GM12864 (cell line): ENCODE results near the gene C2orf81.

ENCODE experiments used
- DNase-seq: peaks from one replicate; pipeline ENCODE4 v3.0.0-alpha.2; 2011; ENCODE audit warnings: low read depth
- H3K4me3 ChIP-seq: 2 replicates; pipeline ENCODE4 v1.5.1; 2011; ENCODE audit warnings: mild to moderate bottlenecking, low read depth, low read length, control low read depth
- TF ChIP-seq, protein P1 (sequence below): IDR thresholded peaks from 2 replicates; pipeline ENCODE4 v1.5.1; 2011; ENCODE audit warnings: low read depth, mild to moderate bottlenecking, moderate library complexity, low read length, control low read depth, inconsistent platforms; ENCODE audit errors: missing control alignments

Gene C2orf81

DNA sequence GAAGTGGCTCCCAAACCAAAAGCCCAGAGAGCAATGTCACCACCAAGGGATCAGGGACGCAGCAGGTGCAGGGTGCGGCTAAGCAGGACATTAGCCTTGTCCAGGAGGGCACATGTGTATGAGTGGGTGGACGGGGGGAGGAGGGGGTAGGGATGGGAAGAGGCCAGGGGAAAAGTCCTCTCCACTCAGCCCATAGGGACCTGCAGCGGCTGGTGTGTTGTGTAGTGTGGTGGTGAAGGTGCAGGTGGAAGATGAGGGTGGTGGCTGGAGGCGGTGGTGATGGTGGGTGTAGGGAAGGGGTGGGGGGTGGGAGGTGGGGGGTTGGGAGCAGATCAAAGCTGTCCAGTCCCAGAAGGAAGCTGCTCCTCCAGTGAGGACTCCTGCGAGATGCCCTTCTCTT lies 3.7 kb downstream of the C2orf81 start:
- no peak overlapping the region for H3K4me3 ChIP-seq
- TF ChIP-seq, protein P1, sequence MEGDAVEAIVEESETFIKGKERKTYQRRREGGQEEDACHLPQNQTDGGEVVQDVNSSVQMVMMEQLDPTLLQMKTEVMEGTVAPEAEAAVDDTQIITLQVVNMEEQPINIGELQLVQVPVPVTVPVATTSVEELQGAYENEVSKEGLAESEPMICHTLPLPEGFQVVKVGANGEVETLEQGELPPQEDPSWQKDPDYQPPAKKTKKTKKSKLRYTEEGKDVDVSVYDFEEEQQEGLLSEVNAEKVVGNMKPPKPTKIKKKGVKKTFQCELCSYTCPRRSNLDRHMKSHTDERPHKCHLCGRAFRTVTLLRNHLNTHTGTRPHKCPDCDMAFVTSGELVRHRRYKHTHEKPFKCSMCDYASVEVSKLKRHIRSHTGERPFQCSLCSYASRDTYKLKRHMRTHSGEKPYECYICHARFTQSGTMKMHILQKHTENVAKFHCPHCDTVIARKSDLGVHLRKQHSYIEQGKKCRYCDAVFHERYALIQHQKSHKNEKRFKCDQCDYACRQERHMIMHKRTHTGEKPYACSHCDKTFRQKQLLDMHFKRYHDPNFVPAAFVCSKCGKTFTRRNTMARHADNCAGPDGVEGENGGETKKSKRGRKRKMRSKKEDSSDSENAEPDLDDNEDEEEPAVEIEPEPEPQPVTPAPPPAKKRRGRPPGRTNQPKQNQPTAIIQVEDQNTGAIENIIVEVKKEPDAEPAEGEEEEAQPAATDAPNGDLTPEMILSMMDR, result no peak
- no peak for DNase-seq

DNA sequence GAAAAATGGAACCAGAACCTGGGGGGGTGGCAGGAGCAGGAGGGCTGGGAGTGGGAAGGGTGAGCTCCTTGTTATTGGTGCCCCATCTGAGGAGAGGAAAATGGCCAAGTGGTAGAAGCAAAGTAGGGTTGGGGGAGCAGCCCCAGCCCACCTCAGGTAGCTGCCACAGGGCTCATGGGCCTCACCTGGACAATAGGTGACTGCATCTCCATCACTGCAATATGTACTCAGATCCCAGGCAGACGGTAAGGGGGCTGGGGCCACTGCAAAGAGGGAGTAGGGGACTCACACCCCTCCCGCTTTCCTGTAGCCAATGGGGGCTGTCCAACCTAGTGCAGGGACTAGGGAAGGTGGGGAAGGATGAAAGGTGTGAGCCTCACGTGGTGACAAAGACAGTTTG lies 4.2 kb downstream of the C2orf81 start:
- no peak for DNase-seq
- no peak overlapping the region for H3K4me3 ChIP-seq
- TF ChIP-seq, protein P1, result no peak

DNA sequence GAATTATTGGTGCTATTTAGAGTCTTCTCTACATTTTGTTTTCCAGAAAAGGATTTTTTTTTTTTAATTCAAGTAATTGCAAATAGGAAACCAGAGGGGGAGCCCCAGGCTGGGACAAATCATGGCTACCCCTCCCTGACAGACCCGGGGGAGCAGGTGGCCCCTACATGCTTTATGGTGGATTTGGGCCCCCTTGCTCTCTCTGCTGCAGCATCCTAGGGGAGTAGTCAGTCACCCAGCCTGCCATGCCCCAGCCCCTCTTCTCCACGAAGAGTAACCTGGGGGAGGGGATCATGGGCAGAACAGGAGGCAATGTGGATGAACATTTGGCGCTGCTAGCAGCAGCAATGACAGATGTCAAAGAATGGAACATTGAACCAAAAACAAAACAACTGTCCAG lies 4.6 kb downstream of the C2orf81 start:
- DNase-seq, result no peak
- TF ChIP-seq, protein P1, result no peak
- H3K4me3 ChIP-seq, result no peak overlapping the region

DNA sequence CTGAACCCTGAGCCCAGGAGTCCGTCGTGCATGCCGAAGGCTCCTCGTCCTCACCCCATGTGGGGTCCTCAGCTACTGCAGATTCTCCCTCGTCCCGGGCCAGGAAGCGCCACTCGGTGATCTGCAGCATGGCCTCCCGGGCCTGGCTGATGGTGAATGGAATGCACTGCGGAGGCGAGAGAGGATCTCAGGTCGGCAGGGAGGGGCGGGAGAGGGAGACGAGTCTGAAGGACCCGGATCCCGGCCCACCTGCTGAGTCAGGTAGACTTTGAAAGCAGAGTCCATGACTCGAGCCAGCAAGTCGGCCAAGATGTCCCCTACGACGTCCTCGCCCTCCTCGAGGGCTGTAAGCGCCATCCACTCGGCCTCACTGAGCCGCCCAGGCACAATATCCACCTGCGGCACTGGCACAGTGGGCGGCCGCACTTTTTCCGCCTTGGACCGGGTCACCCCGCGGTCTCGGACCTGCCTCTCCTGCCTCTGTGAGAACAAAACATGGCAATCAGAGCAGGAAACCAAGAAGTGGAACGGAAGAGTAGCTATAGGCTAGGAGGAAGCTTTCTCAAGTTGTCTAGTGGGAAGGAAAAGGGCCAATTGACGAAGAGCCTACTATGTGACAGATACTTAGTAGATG lies 5.5 kb downstream of the C2orf81 start:
- no peak for DNase-seq
- peak overlapping the region; percentile 55; the same call in 1 of the 2 replicates for H3K4me3 ChIP-seq
- TF ChIP-seq, protein P1, result no peak

DNA sequence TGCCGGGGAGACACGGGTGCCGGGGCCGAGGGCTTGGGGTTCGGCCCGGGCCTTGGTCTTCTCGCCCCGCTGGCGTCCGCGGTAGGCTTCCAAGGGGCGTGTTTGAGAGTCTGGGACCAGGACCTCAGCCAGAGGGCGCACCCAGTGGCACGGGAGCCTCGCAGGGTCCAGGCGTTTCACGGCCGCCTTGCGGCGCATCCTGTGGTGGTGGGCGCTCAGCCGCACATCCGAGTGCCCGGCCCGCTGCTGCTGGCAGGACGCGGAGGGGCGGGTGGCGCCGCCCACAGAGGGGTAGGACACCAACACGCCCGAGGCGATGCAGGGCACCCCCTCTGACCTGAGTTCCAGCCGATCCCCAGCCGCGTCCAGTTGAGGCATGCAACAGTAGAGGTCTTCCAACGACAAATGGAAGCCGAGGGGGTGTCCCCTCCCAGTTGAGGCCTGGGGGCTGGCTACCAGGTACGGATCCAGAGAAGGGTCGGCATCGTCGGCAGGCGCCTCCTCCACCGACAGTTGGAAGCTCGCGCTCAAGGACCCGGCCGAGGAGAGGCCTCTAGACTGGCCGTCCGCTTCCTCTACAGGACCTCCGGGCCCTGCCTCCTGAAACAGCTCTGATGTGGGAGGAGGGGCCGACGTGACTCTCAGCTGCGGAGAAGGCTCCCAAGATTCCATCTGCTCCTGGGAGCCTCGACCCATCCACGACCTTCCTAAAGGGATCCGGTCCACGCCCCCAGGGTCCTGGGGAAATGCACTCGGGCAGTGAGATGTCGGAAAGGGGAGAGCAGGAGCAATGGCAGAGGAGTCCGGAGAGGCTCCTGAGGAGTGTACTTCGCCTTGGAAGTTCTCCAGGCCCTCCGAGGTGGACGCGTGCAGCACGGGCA lies 6.3 kb downstream of the C2orf81 start:
- peak overlapping the region; percentile 55 for H3K4me3 ChIP-seq
- TF ChIP-seq, protein P1, result no peak
- DNase-seq, result no peak

DNA sequence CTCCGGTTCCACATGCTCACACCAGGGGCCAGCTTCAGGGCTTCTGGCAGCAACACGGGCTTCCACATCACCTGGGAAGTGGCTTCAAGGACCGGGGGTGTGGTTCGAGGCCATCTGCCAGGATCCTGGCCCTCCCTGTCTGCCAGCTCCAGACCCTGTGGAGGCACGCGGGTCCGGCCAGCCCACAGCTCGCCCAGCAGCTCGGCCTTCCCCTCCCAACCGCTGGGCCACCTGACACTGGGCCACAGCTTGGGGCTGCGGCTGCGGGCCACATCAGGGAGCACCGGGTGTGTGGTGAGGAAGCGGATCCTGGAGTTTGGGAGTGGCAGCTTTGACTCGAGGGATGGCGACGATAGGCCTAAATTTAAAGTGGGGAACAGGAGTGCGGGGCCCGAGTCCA lies 7.0 kb downstream of the C2orf81 start:
- H3K4me3 ChIP-seq, result peak overlapping the region; percentile 55; the same call in 1 of the 2 replicates
- TF ChIP-seq, protein P1, result no peak
- no peak for DNase-seq
